Measurements from ENCODE around the gene RTN4RL2. TPM values are rescaled to one million over a fixed set of nuclear protein-coding genes. Genes with fewer than 3 reads are reported as not detected.

RTN4RL2 gene
- total RNA-seq, 6 experiments from 2014 or later = 12.5 to 54.4 (median 18.6) TPM

- 62% methylated on average over 2 of the region's 3 CpGs for WGBS (ENCODE audit: insufficient coverage, low coverage, low lambda C conversion rate, missing lambda C conversion rate)
- H3K4me1 ChIP-seq = peaks cover 0 to 77% (median 37%) of the 10 kb centered on the region in 4 donors
- peaks cover 0 to 27% (median 12%) of the 10 kb centered on the region in 4 donors for H3K36me3 ChIP-seq
- no peak for TF ChIP-seq CTCF (IDR thresholded peaks at IDR 0.05)
- TF ChIP-seq POLR2A (IDR thresholded peaks at IDR 0.05) = no peak
- intact Hi-C loops (cut with DNase I) = no loop called here
- ATAC-seq (no peak), DNase-seq (no peak)
- H3K27ac ChIP-seq = peak overlapping the region in 2 of 3 donors; percentile 86 to 95
- no peaks in the 10 kb centered on the region for H3K27me3 ChIP-seq
- no peak overlapping the region for H3K4me3 ChIP-seq
- H3K9me3 ChIP-seq = no peaks in the 10 kb centered on the region
These were observed 42.0 kb downstream of the RTN4RL2 start for GRCh38 chr11:57502376-57502775.

GRCh38 chr11:57502870-57503269, 42.5 kb downstream of the RTN4RL2 start:
- H3K4me3 ChIP-seq = no peak overlapping the region
- H3K4me1 ChIP-seq = peaks cover 0 to 73% (median 35%) of the 10 kb centered on the region in 4 donors
- peak overlapping the region in 2 of 3 donors; percentile 86 to 95 for H3K27ac ChIP-seq
- intact Hi-C loops (cut with DNase I) = no loop called here
- DNase-seq (peak in 1 of 3 donors; percentile 74), ATAC-seq (peak; percentile 10 to 53 (median 20))
- no peak for TF ChIP-seq POLR2A (IDR thresholded peaks at IDR 0.05)
- TF ChIP-seq CTCF (IDR thresholded peaks at IDR 0.05) = peak in 1 of 4 donors; percentile 12
- H3K36me3 ChIP-seq = peaks cover 0 to 28% (median 13%) of the 10 kb centered on the region in 4 donors
- no peaks in the 10 kb centered on the region for H3K9me3 ChIP-seq
- H3K27me3 ChIP-seq = no peaks in the 10 kb centered on the region

- Histone ChIP-seq H3K4me3 (no peak overlapping the region), H3K27me3 (no peaks in the 10 kb centered on the region), H3K9me3 (no peaks in the 10 kb centered on the region), H3K4me1 (peaks cover 0 to 66% (median 24%) of the 10 kb centered on the region in 4 donors), H3K27ac (no peak overlapping the region), H3K36me3 (peaks cover 0 to 28% (median 13%) of the 10 kb centered on the region in 4 donors)
- ATAC-seq (no peak), DNase-seq (no peak)
- WGBS (ENCODE audit: insufficient coverage, low coverage, low lambda C conversion rate, missing lambda C conversion rate) = 79% methylated on average over 4 of the region's 4 CpGs
- TF ChIP-seq CTCF (IDR thresholded peaks at IDR 0.05) (no peak), POLR2A (IDR thresholded peaks at IDR 0.05) (no peak)
- intact Hi-C loops (cut with DNase I) = no loop called here
These were observed 44.2 kb downstream of the RTN4RL2 start for GRCh38 chr11:57504511-57504910.

GRCh38 chr11:57506522-57506921, 46.2 kb downstream of the RTN4RL2 start:
- H3K4me3 ChIP-seq = no peak overlapping the region
- H3K27ac ChIP-seq = no peak overlapping the region
- intact Hi-C loops (cut with DNase I) = no loop called here
- H3K27me3 ChIP-seq = no peaks in the 10 kb centered on the region
- TF ChIP-seq POLR2A (IDR thresholded peaks at IDR 0.05) = no peak
- no peak for TF ChIP-seq CTCF (IDR thresholded peaks at IDR 0.05)
- H3K36me3 ChIP-seq = peaks cover 0 to 28% (median 12%) of the 10 kb centered on the region in 4 donors
- no peaks in the 10 kb centered on the region for H3K9me3 ChIP-seq
- no peak for DNase-seq
- WGBS (ENCODE audit: insufficient coverage, low coverage, low lambda C conversion rate, missing lambda C conversion rate) = 100% methylated on average over 1 of the region's 1 CpG
- H3K4me1 ChIP-seq = peaks cover 0 to 47% (median 15%) of the 10 kb centered on the region in 4 donors
- no peak for ATAC-seq
